NCI-H2196 (cell line): Measurements from ENCODE around the gene MTX3.

Experiments used
- DNase-seq: peaks from one replicate; lab custom pipeline; 2025; ENCODE audit not compliant: unreplicated experiment; lab: John Stamatoyannopoulos, UW

Gene MTX3

GRCh38 chr5:79990598-79991507 lies at the start of gene MTX3:
TSS of gene MTX3 (minus strand) at chr5:79991262. CDS start at chr5:79991238, 24 bp downstream.
- peak; percentile 75 for DNase-seq

GRCh38 chr5:80039650-80040049 lies 48.6 kb upstream of the MTX3 start:
- DNase-seq: no peak

- DNase-seq: no peak
These were observed 46.3 kb upstream of the MTX3 start for GRCh38 chr5:80037366-80037765.

GRCh38 chr5:80036615-80037014 lies 45.6 kb upstream of the MTX3 start:
- DNase-seq: no peak

GRCh38 chr5:80035839-80036238 lies 44.8 kb upstream of the MTX3 start:
- no peak for DNase-seq

- DNase-seq: no peak
These were observed 44.1 kb upstream of the MTX3 start, which contains the start of gene THBS4 for GRCh38 chr5:80034962-80035821. TSS of gene THBS4 (plus strand) at chr5:80035348. CDS start at chr5:80035538, 190 bp downstream.

GRCh38 chr5:80034559-80034958 lies 43.5 kb upstream of the MTX3 start:
- no peak for DNase-seq

GRCh38 chr5:80033513-80033912 lies 42.5 kb upstream of the MTX3 start:
- no peak for DNase-seq

- no peak for DNase-seq
These were observed 40.0 kb upstream of the MTX3 start for GRCh38 chr5:80031109-80031508.

- no peak for DNase-seq
These were observed 35.8 kb upstream of the MTX3 start for GRCh38 chr5:80026841-80027240.

- DNase-seq: no peak
These were observed 34.0 kb upstream of the MTX3 start for GRCh38 chr5:80025069-80025468.

GRCh38 chr5:80010754-80011392 lies 19.8 kb upstream of the MTX3 start:
- DNase-seq: no peak

GRCh38 chr5:80008995-80009765 lies 18.1 kb upstream of the MTX3 start:
- no peak for DNase-seq

GRCh38 chr5:80002677-80003076 lies 11.6 kb upstream of the MTX3 start:
- DNase-seq: no peak

- DNase-seq: no peak
These were observed 8.7 kb upstream of the MTX3 start for GRCh38 chr5:79999722-80000121.

GRCh38 chr5:79992891-79993657 lies 2.0 kb upstream of the MTX3 start:
- no peak for DNase-seq

- no peak for DNase-seq
These were observed 861 bp downstream of the MTX3 start for GRCh38 chr5:79990205-79990597.

GRCh38 chr5:79986260-79986659 lies 4.8 kb downstream of the MTX3 start:
- no peak for DNase-seq

- DNase-seq: no peak
These were observed 5.8 kb downstream of the MTX3 start for GRCh38 chr5:79985288-79985687.

GRCh38 chr5:79984363-79984762 lies 6.7 kb downstream of the MTX3 start:
- DNase-seq: no peak
